Hepatocyte (in vitro differentiated cells): ENCODE results near the gene NCAPD3.

ENCODE experiments used
- EZH2 ChIP-seq: fragments of 200-600 bp; sonication (generic); IDR thresholded peaks from 2 replicates; pipeline ENCODE4 v1.6.1; 2016; ENCODE audit warnings: antibody characterized with exemption, mild to moderate bottlenecking, borderline replicate concordance
- EZH2phosphoT487 ChIP-seq: fragments of 200-600 bp; sonication (generic); IDR thresholded peaks from one replicate; pipeline ENCODE4 v1.6.1; 2018; ENCODE audit warnings: antibody characterized with exemption, mild to moderate bottlenecking, low read depth, moderate library complexity; ENCODE audit not compliant: unreplicated experiment, severe bottlenecking
- TF ChIP-seq, protein P1 (sequence below): fragments of 200-600 bp; sonication (generic); IDR thresholded peaks from 2 replicates; pipeline ENCODE4 v1.5.1; 2016; ENCODE audit warnings: antibody characterized with exemption, mild to moderate bottlenecking; ENCODE audit not compliant: poor library complexity

DNA sequence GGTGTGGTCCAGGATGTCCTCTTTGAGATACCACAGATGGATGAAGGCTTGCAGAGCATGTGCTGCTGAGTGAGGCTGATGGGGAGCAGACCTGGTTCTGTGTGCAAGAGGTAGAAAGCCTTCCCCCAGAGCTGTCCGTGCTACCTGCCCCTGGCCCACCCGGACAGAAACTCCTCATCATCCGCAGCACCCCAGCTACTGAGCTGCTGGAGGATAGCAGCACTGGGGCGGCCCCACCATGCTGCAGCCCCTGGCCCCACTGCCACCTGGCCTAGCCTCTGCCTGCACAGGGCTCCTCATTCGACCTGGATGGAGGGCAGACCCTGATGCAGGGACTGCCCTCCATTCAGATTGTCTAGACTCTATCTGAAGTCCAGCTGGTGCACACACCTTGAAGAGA, 50.5 kb downstream of the NCAPD3 start:
- TF ChIP-seq EZH2phosphoT487, result no peak
- TF ChIP-seq, protein P1, sequence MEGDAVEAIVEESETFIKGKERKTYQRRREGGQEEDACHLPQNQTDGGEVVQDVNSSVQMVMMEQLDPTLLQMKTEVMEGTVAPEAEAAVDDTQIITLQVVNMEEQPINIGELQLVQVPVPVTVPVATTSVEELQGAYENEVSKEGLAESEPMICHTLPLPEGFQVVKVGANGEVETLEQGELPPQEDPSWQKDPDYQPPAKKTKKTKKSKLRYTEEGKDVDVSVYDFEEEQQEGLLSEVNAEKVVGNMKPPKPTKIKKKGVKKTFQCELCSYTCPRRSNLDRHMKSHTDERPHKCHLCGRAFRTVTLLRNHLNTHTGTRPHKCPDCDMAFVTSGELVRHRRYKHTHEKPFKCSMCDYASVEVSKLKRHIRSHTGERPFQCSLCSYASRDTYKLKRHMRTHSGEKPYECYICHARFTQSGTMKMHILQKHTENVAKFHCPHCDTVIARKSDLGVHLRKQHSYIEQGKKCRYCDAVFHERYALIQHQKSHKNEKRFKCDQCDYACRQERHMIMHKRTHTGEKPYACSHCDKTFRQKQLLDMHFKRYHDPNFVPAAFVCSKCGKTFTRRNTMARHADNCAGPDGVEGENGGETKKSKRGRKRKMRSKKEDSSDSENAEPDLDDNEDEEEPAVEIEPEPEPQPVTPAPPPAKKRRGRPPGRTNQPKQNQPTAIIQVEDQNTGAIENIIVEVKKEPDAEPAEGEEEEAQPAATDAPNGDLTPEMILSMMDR, result no peak
- no peak for TF ChIP-seq EZH2
